ENCODE results near the gene PCCA.

GRCh38 chr13:100234006-100234405 is 145.1 kb downstream of the PCCA start:
- TF ChIP-seq CTCF (IDR thresholded peaks at IDR 0.05) (no peak), POLR2A (IDR thresholded peaks at IDR 0.05) (no peak)

Data from Peyer's patch (tissue), 4 donors.